A673 (cell line): ENCODE measurements around the gene RNF44. TPM values are rescaled to one million over a fixed set of nuclear protein-coding genes. Genes with fewer than 3 reads are reported as not detected.

Source experiments
- BruUV-seq: library from RNA; stranded (reverse); fragments of 400-500 nt; replicated peaks from 2 replicates; lab custom pipeline; 2021; lab: Mats Ljungman, UMichigan
- CTCF ChIA-PET: fragments of 300-600 bp; sonication (Branson Sonifier 250); formaldehyde crosslinking; loops from one replicate; lab custom pipeline; 2022; ENCODE audit warnings: antibody characterized with exemption; lab: Charles Lee
- POLR2A ChIA-PET: fragments of 300-600 bp; sonication (Branson Sonifier 250); formaldehyde crosslinking; loops from one replicate; lab custom pipeline; 2022; ENCODE audit warnings: antibody characterized with exemption; ENCODE audit not compliant: low non-redundant PET; lab: Charles Lee
- DNase-seq: peaks from one replicate; pipeline ENCODE4 v3.0.0-alpha.2; 2015; ENCODE audit warnings: low spot score
- H3K27ac ChIP-seq: fragments of 200-600 bp; sonication (generic); 2 replicates; pipeline ENCODE4 v1.5.1; 2016; ENCODE audit warnings: mixed run types, low read depth, mild to moderate bottlenecking, mixed read lengths, antibody characterized with exemption, low read length; ENCODE audit not compliant: poor library complexity, severe bottlenecking
- H3K27me3 ChIP-seq: fragments of 200-600 bp; sonication (generic); replicated peaks from 2 replicates; pipeline ENCODE4 v1.6.1; 2017; ENCODE audit warnings: mixed run types, low read depth, mild to moderate bottlenecking, mixed read lengths, antibody characterized with exemption, low read length; ENCODE audit not compliant: insufficient read depth, poor library complexity
- H3K36me3 ChIP-seq: fragments of 200-600 bp; sonication (generic); 2 replicates; pipeline ENCODE4 v1.6.1; 2016; ENCODE audit warnings: mixed run types, mild to moderate bottlenecking, mixed read lengths, antibody characterized with exemption, low read length; ENCODE audit not compliant: insufficient read depth, poor library complexity, severe bottlenecking
- H3K4me1 ChIP-seq: fragments of 200-600 bp; sonication (generic); 2 replicates; pipeline ENCODE4 v1.6.1; 2017; ENCODE audit warnings: mixed run types, mild to moderate bottlenecking, mixed read lengths, antibody characterized with exemption, low read length; ENCODE audit not compliant: insufficient read depth, poor library complexity, severe bottlenecking
- H3K4me3 ChIP-seq: fragments of 200-600 bp; sonication (generic); 2 replicates; pipeline ENCODE4 v1.5.1; 2016; ENCODE audit warnings: low read depth, mixed run types, mild to moderate bottlenecking, mixed read lengths, low read length; ENCODE audit not compliant: poor library complexity, severe bottlenecking
- H3K9me3 ChIP-seq: fragments of 200-600 bp; sonication (generic); 2 replicates; pipeline ENCODE4 v1.6.1; 2016; ENCODE audit warnings: mixed run types, low read depth, mild to moderate bottlenecking, mixed read lengths, antibody characterized with exemption, low read length; ENCODE audit not compliant: poor library complexity, severe bottlenecking
- EZH2 ChIP-seq: fragments of 200-600 bp; sonication (generic); IDR thresholded peaks from 2 replicates; pipeline ENCODE4 v1.6.1; 2017; ENCODE audit warnings: borderline replicate concordance, low read depth, mild to moderate bottlenecking, mixed read lengths, antibody characterized with exemption, low read length; ENCODE audit not compliant: poor library complexity, severe bottlenecking
- intact Hi-C: fragments of 100-400 bp; cut with micrococcal nuclease; formaldehyde crosslinking; loops from one replicate; pipeline ENCODE4 v1.10.0; 2022; ENCODE audit not compliant: unreplicated experiment
- total RNA-seq: library from RNA; stranded (reverse); gene quantifications from 2 replicates; pipeline ENCODE4 v1.2.3, GENCODE V29; 2021
- TF ChIP-seq, protein P1 (sequence below): fragments of 300-800, 200-600 bp; sonication (generic); conservative IDR thresholded peaks from 2 replicates; pipeline ENCODE4 v1.5.1; 2017; ENCODE audit warnings: low read depth, mild to moderate bottlenecking, antibody characterized with exemption, low read length, moderate library complexity, mixed read lengths

The RNF44 gene
- total RNA-seq, 1 experiment from 2014 or later: 92.8 TPM

DNA sequence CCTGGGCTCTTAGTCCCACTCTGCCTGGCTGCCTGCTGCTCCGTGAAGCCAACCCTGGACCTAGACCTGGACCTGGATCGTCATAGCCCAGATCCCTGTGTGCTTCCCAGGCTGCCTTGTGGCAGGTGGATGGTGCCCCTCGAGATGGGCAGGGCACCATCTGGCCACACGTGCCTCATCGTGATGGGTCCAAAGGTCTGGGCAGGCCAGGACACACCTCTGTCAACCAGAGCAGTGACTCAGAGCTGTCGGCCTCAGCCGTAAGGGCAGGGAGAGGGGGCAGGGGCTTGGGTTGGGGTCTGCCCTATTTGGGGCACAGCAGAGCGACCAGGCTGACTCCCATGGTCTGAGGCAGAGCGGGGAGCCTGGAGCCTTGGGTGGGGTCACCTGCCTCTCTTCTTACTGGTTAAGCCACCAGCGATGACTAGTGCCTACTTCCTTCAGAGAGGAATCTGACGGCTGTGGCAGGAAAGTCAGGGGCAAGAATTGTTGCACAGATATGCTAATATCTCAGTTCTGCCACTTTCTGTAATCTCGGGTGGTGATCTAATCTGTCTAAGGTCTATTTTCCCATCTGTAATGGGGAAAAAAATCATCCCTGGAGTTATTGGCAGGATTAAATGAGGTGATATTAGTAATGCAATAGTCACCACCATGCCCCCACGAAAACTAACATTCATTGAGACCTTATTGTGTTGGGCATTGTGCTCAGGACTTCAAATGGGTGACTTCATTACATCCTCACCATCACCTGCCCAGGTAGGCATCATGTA is 8.7 kb upstream of the RNF44 start:
- no peak for TF ChIP-seq EZH2
- TF ChIP-seq, protein P1, sequence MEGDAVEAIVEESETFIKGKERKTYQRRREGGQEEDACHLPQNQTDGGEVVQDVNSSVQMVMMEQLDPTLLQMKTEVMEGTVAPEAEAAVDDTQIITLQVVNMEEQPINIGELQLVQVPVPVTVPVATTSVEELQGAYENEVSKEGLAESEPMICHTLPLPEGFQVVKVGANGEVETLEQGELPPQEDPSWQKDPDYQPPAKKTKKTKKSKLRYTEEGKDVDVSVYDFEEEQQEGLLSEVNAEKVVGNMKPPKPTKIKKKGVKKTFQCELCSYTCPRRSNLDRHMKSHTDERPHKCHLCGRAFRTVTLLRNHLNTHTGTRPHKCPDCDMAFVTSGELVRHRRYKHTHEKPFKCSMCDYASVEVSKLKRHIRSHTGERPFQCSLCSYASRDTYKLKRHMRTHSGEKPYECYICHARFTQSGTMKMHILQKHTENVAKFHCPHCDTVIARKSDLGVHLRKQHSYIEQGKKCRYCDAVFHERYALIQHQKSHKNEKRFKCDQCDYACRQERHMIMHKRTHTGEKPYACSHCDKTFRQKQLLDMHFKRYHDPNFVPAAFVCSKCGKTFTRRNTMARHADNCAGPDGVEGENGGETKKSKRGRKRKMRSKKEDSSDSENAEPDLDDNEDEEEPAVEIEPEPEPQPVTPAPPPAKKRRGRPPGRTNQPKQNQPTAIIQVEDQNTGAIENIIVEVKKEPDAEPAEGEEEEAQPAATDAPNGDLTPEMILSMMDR: no peak
- Histone ChIP-seq H3K27me3 (no peaks in the 10 kb centered on the region), H3K9me3 (no peaks in the 10 kb centered on the region), H3K36me3 (no peaks in the 10 kb centered on the region), H3K4me3 (no peak overlapping the region), H3K27ac (no peak overlapping the region), H3K4me1 (peaks cover 14% of the 10 kb centered on the region)
- POLR2A ChIA-PET: no interaction called here
- CTCF ChIA-PET: no interaction called here
- BruUV-seq: no TSS peak
- intact Hi-C loops: no loop called here
- DNase-seq: no peak

DNA sequence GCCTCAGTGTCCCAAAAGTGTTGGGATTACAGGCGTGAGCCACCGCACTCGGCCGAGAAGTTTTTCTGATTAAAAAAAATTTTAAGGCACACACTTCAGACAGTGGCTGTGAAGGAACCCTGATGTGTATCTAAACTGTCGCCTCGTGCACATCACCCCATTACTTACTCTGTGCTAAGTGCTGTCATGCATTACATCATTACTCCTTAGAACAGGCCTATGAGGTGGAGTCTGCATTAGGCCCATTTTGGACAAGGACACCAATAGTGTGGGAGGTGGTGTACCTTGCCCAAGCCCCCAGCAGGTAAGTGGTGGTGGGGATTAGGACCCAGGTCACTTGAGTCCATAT is 8.2 kb upstream of the RNF44 start:
- no peak for DNase-seq
- Histone ChIP-seq H3K27me3 (no peaks in the 10 kb centered on the region), H3K4me1 (peaks cover 19% of the 10 kb centered on the region), H3K4me3 (no peak overlapping the region), H3K27ac (no peak overlapping the region), H3K9me3 (no peaks in the 10 kb centered on the region), H3K36me3 (no peaks in the 10 kb centered on the region)
- intact Hi-C loops: no loop called here
- CTCF ChIA-PET: no interaction called here
- POLR2A ChIA-PET: no interaction called here
- BruUV-seq: no TSS peak
- no peak for TF ChIP-seq EZH2
- TF ChIP-seq, protein P1: no peak

DNA sequence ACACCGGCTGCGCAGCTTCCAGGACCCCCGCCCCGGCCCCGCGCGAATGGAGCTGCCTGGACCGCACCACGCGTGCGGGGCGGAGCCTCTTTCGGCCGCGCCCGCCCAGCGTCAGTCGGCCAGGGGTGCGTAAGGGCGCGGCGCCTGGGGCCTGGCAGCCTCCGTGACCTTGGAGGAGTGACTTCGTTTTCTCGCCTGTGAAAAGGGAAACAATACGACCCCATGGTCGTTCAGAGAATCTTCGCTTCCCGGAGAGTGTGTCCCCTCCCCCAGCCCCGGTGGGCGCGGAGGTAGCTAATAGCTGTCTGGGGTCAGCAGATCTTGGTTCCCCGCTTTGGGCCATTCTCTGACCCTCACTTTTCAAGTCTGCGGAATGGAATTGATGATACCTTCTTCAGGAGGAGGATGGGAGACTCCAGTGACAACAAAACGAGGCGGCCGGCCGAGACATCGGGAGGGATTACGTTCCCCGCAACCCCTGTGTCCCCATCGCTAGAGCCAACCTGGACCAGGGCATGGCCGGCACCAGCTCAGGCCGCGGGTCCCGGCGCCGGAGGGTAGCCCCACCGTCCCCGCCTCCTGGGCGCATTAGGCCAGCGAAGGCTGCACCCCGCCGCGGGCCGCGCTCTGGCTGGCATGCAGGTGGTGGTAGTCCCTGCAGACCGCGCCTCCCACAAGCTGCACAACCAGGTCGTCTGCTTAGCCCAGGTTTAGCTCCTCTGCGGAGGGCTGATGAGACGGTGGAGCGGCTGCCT is 6.4 kb upstream of the RNF44 start:
- no peak overlapping the region for H3K27ac ChIP-seq
- TF ChIP-seq, protein P1: no peak
- no peak for TF ChIP-seq EZH2
- H3K4me3 ChIP-seq: peak overlapping the region; percentile 69
- DNase-seq: no peak
- no peaks in the 10 kb centered on the region for H3K27me3 ChIP-seq
- intact Hi-C loops: no loop called here
- no peaks in the 10 kb centered on the region for H3K9me3 ChIP-seq
- no TSS peak for BruUV-seq
- no peaks in the 10 kb centered on the region for H3K36me3 ChIP-seq
- CTCF ChIA-PET: interaction anchor here (0.6 kb wide), 2 partner anchors 137 to 323 kb away, joined by 3 read pairs; no protein-coding TSS in a partner anchor
- H3K4me1 ChIP-seq: peaks cover 32% of the 10 kb centered on the region
- POLR2A ChIA-PET: interaction anchor here (0.6 kb wide), 1 partner anchor 10 kb away, joined by 7 read pairs; no protein-coding TSS in a partner anchor
